Fibroblast of skin of left quadriceps (primary cell): ENCODE results near the gene CACNA1E.

ENCODE experiments used
- DNase-seq, 2 experiments: peaks; one replicate each; pipeline ENCODE4 v3.0.0-alpha.2; 2013; ENCODE audit warnings: low read depth in 2 of 2

The CACNA1E gene

DNA sequence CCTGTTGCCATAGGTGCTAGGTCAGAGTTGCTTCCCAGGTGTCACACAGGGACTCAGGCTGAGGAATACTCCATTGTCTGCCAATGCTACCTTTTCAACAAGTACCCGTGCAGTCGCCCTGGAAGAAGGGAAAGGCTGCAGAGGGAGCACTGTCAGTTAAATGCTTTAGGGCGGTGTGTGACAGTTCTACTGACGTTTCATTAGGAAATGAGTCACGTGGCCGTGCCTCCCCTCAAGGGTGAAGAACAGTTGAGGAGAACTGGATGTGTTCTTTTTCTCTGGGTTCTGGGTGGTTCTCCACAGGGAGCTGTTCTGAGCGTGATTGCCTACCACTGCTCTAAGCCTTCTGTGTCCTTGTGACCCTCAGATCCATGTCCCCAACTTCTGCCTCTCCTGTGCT lies 197.6 kb downstream of the CACNA1E start:
- no peak for DNase-seq

- DNase-seq, result no peak
Measured at GRCh38 chr1:181685211-181685610, 201.9 kb downstream of the CACNA1E start.

GRCh38 chr1:181701891-181702290 lies 218.6 kb downstream of the CACNA1E start:
- DNase-seq, result no peak

- DNase-seq, result no peak
Measured at GRCh38 chr1:181704546-181704945, 221.2 kb downstream of the CACNA1E start.

- DNase-seq, result no peak
Measured at GRCh38 chr1:181711820-181712219, 228.5 kb downstream of the CACNA1E start.

DNA sequence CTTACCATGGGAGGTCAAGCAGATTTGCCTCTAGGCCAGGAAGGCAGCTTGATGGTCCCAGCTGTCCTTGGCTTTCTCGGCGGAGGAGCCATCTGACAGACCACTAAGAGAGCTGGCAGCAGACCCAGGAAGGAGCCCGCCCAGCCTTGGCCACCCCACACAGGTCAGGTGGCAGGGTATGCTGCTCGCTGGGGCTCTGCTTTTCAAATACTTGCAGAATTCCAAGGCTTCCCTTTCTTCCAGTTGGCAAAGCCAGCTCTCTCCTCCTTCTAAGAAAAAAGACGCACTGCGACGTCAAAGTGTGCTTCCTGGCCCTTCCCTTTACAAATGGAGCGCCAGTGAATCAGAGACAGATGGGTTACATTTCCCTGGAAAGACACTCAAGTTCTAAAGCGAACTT lies 229.4 kb downstream of the CACNA1E start:
- no peak for DNase-seq

- no peak for DNase-seq
Measured at GRCh38 chr1:181714428-181714827, 231.1 kb downstream of the CACNA1E start.

DNA sequence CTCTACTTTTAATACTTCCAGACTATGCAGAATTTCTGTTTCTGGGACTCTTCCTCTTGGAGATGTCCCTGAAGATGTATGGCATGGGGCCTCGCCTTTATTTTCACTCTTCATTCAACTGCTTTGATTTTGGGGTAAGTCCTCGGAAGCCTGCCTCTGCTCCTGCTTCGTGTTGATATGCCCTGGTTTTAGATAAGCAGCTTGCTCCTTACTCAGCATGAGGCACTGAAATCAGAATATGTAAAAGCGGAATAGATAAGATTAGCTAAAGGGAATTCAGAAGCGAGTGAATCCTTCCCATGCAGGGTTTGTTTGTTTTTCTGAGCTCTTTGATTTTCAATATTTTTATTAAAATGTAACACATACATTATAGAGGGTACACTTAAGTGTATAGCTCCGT lies 234.7 kb downstream of the CACNA1E start:
- DNase-seq, result no peak

DNA sequence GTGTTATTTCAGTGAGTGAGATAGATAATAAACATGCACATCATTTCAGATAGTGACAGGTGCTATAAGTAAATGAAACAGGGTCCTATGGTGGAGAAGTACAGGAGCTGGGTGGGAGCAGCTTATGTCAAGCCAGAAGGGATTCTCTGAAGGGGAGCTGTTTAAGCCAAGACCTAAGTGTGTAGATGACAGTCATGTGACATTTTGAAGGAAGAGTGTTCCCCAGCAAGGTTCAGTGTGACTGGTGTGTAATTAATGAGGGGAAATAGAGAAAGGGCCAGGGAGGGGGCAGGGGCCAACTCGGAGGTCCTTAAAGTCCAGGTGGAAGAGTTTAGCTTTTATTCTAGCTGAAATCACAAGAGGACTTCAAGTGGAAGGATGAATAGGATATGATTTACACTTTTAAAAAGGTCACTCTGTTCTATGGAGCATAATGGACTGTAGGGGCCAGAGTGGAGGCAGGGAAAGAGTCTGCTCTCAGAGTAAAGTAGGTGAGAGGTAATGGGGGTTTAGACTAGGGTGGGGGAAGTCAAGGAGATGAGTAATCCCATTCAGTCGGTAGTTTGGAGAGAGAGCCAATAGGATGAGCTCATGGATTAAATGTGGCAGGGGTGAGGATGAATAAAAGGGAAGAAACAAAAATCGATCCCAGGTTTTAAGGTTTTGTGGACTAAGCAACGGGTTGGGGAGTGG lies 243.1 kb downstream of the CACNA1E start:
- no peak for DNase-seq

DNA sequence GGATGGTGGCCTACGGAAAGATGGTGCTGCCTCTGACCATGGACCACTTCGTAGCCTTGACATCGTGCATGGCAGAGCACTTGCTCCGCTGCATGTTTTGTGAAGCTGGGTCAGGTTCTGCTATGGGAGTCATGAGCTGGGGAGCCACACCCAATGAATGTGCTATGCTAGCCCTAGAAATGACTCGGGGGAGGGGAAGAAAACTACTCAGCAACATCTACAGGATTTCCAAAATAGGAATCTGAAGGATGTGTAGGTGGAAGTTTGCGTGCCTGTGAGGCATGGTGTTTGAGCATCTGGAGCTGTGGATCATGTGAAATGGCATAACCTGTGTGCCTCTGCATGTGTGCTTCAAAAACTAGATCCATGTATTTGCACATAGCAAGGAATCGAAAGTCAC lies 247.3 kb downstream of the CACNA1E start:
- no peak for DNase-seq

GRCh38 chr1:181732218-181732990 lies 249.1 kb downstream of the CACNA1E start:
- no peak for DNase-seq

GRCh38 chr1:181733486-181733885 lies 250.2 kb downstream of the CACNA1E start:
- DNase-seq, result no peak

- no peak for DNase-seq
Measured at GRCh38 chr1:181737056-181737455, 253.7 kb downstream of the CACNA1E start.

DNA sequence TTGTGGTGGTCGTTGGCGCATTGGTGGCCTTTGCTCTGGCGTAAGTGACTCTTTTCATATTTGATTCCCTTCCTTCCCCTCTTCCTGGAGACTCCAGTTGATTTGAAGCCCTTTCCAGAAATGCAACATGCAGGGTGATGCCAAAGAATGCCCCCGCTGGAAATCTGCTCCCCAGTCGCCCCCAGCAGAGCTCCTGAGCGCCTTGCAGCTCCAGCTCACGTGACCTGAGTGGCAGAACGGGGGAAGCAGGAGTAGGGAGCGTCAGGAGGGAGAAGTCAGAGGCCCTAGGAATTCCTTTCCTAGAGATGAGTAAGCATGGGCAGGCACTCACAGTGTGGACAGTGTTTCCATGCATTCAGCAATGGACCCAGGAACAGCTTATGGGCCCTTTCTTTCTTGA lies 255.9 kb downstream of the CACNA1E start:
- DNase-seq, result no peak

DNA sequence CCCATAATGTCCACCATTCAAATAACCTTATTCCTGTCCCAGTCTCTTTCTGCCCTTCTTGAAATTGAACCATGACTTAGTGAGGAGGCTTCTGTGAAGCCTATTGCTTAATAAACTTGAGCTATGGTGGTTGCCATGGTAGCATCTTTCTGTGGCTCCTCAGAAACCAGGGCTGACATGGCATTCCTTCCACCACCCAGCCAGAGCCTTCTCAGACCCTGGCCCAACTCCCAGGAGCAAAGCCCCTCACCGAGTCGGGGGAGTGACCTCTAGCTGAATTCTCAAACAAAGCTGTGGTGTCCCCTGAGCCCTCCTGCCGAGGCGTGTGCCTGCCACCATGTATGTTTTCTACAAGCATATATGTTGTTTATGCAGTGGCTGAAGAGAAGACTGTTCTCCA lies 259.1 kb downstream of the CACNA1E start:
- DNase-seq, result no peak

- no peak for DNase-seq
Measured at GRCh38 chr1:181743878-181744312, 260.6 kb downstream of the CACNA1E start.

DNA sequence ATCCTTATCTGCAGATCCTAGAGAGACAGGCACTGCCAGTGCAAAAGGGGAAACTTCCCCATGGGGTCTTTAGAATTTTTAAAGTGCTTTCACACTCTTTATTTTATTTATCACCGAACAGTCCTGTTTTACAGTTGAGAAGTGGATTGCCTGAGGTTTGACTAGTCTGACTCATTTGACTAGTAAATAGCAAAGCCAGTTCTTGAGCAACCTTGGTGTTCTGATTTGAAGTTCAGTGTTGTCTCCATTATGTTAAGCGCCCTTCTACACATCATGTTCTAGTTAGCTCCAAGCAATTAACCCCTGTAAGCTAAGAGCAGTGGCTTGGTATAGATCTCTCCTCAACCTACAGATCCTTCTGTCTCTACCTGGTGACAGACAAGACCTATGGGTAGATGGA lies 262.9 kb downstream of the CACNA1E start:
- DNase-seq, result no peak

DNA sequence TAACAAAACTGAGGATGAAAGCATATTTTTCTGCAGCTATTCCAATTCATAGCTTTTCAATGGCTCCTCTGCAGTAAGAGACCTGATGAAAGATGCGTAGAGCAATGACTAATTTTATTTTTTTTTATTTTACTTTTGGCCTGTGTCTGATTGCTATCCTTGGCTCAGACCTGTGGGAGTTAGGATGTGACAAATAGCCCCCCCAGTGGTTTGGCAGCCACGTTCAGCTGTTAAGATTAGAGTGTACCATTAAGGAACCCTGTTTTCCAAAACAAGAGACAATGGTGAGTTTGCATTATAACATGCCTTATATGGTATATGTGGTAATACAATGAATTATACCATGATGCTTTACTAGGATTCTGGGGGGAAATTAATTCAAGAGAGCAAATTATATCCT lies 264.7 kb downstream of the CACNA1E start:
- DNase-seq, result no peak

DNA sequence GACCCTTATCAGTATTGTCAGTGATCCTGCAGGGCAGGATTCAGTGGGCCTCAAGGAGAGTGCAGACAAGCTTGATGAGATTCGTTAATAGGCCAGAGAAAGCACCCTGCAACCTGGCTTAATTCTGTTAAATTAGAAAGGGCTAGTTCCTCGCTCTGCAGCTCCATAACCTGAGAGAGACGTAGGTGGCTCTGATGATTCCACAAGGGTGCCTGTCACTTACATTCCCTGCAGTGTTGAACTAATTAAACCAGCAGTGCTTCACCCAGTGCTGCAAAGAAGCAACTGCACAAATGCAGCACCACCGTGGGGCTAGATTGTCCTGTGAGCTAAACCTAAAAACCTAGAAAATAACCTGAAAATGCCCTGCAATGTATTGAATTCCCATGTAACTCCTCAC lies 270.8 kb downstream of the CACNA1E start:
- DNase-seq, result no peak

GRCh38 chr1:181759481-181759880 lies 276.2 kb downstream of the CACNA1E start:
- DNase-seq, result no peak

- DNase-seq, result no peak
Measured at GRCh38 chr1:181763736-181764135, 280.4 kb downstream of the CACNA1E start.

- DNase-seq, result no peak
Measured at GRCh38 chr1:181765451-181766026, 282.2 kb downstream of the CACNA1E start.
